Myocyte (in vitro differentiated cells): ENCODE measurements around the gene CSF1. TPM values are rescaled to one million over a fixed set of nuclear protein-coding genes. Genes with fewer than 3 reads are reported as not detected.
"Not testable (repeated sequence)": the region's sequence is repeated elsewhere in the genome, so short reads cannot be mapped to it uniquely, and the experiment has no call there.

ENCODE experiments used
- DNase-seq: peaks from one replicate; pipeline ENCODE4 v3.0.0-alpha.2; 2012; ENCODE audit warnings: low read depth
- total RNA-seq: library from RNA; depleted of rRNA; stranded (reverse); fragments of >200 nt; gene quantifications from 2 replicates; pipeline ENCODE4 v1.2.3, GENCODE V29; 2014

Gene CSF1
- total RNA-seq, 1 donor from 2014 or later, result 33.8 TPM

GRCh38 chr1:109917768-109918606 is 7.3 kb downstream of the CSF1 start:
- no peak for DNase-seq

DNA sequence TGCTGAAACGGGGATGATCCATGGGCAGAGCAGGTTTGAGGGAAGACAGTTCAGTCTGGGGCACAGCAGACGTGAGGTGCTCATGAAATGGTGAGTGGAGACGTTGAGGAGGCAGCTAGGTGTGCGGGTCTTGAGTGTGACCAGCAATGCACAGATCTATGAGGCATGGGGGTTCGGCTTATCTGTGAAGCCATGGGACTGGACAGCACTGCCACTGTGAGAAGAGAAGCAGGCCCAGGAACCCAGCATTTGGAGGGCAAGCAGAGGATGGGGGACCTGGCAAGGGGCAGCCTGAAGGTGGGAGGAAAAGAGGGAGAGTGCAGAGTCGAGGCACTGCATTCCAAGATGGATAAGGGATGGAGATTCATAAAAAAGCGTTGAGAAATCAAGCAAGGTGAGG is 8.0 kb downstream of the CSF1 start:
- DNase-seq, result no peak

GRCh38 chr1:109919303-109919702 is 8.7 kb downstream of the CSF1 start:
- no peak for DNase-seq

- not testable (repeated sequence) for DNase-seq
Observed at GRCh38 chr1:109920391-109920790, 9.7 kb downstream of the CSF1 start.

DNA sequence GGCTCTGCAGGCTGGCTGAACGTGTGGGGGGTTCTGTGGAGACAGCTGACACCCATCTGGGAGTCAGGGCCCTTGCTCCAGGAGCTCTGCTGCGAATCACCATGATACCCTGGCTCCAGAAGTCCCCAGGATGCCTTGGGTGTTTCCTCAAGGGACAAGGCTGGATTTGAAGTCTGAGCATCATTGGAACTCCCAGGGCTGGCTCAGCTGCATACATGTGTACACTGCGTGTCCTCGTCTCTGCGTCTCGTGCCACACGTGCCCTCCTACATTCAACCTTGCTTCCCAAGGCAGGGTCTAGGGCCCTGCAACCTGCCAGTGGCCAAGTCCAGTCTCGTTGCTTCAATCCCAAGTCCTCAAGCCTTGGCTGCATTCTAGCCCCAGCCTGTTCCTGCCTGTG is 11.7 kb downstream of the CSF1 start:
- no peak for DNase-seq

- DNase-seq, result no peak
Observed at GRCh38 chr1:109923131-109923945, 12.7 kb downstream of the CSF1 start.

GRCh38 chr1:109923946-109924275 is 13.3 kb downstream of the CSF1 start:
- DNase-seq, result no peak

GRCh38 chr1:109924316-109924715 is 13.7 kb downstream of the CSF1 start:
- DNase-seq, result no peak

GRCh38 chr1:109925159-109925990 is 14.7 kb downstream of the CSF1 start:
- DNase-seq, result no peak

DNA sequence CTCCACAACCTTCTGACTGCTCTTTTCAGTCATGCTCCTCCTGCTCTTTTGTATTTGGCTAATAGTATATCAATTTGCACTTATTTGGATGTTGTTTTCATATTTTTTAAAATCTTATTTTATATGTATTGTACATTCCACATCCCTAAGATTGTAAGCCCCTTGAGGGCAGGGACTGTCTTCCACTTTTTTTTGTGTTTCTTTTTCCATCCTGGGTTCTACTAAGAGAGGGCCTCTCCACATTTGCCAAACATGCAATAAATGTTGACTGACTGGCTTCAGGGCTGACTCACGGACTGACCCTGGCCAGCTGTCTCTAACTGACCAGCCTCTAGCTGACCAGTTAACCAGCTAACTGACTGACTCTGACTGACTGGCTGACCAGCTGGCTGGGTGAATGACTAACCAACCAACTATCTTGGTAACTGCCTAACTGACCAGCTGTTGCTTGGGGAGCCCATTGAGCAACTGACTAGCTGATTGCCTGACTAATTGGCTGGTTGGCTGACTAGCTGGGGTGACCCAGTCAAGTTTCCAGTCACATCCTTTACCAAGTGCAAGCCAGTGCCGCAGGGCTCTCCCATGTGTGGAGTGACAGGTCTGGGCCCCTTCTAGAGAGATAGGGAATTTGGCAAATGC is 16.1 kb downstream of the CSF1 start:
- peak; percentile 81 for DNase-seq

- no peak for DNase-seq
Observed at GRCh38 chr1:109927356-109927755, 16.7 kb downstream of the CSF1 start.

GRCh38 chr1:109927911-109928321 is 17.3 kb downstream of the CSF1 start:
- DNase-seq, result peak; percentile 83

DNA sequence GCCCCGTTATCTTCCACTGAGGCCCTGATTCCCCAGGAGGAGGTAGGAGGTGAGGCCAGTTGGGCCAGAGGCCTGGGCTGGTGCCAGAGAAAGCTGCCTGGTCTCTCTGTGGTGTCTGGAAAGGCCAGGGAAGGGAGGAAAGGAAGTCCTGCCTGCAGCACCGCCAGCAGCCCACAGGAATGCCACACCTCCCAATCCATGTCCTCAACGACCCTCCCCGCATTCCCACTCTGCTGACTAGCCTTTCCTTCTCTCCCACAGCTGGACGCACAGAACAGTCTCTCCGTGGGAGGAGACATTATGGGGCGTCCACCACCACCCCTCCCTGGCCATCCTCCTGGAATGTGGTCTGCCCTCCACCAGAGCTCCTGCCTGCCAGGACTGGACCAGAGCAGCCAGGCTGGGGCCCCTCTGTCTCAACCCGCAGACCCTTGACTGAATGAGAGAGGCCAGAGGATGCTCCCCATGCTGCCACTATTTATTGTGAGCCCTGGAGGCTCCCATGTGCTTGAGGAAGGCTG is 18.0 kb downstream of the CSF1 start:
- peak; percentile 93 for DNase-seq

DNA sequence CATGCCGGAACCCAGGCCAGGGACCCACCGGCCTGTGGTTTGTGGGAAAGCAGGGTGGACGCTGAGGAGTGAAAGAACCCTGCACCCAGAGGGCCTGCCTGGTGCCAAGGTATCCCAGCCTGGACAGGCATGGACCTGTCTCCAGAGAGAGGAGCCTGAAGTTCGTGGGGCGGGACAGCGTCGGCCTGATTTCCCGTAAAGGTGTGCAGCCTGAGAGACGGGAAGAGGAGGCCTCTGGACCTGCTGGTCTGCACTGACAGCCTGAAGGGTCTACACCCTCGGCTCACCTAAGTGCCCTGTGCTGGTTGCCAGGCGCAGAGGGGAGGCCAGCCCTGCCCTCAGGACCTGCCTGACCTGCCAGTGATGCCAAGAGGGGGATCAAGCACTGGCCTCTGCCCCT is 18.5 kb downstream of the CSF1 start:
- DNase-seq, result no peak

DNA sequence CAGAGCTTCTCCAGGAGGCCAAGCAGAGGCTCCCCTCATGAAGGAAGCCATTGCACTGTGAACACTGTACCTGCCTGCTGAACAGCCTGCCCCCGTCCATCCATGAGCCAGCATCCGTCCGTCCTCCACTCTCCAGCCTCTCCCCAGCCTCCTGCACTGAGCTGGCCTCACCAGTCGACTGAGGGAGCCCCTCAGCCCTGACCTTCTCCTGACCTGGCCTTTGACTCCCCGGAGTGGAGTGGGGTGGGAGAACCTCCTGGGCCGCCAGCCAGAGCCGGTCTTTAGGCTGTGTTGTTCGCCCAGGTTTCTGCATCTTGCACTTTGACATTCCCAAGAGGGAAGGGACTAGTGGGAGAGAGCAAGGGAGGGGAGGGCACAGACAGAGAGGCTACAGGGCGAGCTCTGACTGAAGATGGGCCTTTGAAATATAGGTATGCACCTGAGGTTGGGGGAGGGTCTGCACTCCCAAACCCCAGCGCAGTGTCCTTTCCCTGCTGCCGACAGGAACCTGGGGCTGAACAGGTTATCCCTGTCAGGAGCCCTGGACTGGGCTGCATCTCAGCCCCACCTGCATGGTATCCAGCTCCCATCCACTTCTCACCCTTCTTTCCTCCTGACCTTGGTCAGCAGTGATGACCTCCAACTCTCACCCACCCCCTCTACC is 19.1 kb downstream of the CSF1 start:
- DNase-seq, result no peak

DNA sequence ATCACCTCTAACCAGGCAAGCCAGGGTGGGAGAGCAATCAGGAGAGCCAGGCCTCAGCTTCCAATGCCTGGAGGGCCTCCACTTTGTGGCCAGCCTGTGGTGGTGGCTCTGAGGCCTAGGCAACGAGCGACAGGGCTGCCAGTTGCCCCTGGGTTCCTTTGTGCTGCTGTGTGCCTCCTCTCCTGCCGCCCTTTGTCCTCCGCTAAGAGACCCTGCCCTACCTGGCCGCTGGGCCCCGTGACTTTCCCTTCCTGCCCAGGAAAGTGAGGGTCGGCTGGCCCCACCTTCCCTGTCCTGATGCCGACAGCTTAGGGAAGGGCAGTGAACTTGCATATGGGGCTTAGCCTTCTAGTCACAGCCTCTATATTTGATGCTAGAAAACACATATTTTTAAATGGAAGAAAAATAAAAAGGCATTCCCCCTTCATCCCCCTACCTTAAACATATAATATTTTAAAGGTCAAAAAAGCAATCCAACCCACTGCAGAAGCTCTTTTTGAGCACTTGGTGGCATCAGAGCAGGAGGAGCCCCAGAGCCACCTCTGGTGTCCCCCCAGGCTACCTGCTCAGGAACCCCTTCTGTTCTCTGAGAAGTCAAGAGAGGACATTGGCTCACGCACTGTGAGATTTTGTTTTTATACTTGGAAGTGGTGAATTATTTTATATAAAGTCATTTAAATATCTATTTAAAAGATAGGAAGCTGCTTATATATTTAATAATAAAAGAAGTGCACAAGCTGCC is 19.8 kb downstream of the CSF1 start:
- no peak for DNase-seq

DNA sequence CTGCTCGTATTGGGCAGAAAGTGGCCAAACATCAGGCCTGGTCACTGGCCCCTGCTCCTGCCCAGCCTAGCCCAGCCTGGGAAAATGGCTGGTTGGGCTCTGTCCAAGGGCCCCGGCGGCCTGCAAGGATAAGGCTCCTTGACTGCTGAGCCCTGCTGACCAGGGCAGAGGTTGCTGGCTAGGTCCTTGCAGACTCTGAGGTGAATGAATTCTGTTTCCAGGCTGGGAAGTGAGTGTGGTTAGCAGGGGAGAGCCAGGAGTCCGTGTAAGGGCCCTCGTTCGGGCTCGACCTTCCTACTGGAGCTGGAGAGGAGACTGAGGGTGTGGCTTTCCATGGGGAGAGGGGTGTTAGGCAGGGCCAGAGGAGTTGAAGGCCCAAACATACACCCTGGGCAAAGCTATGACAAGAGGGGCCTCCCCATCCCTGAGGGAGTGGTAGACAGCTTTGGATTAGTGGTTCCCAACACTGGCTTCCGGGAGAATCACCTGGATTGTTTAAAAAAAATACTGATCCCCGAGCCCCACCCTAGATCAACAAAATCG is 20.6 kb downstream of the CSF1 start:
- DNase-seq, result peak; percentile 85

GRCh38 chr1:109931911-109932636 is 21.4 kb downstream of the CSF1 start:
- DNase-seq, result no peak

DNA sequence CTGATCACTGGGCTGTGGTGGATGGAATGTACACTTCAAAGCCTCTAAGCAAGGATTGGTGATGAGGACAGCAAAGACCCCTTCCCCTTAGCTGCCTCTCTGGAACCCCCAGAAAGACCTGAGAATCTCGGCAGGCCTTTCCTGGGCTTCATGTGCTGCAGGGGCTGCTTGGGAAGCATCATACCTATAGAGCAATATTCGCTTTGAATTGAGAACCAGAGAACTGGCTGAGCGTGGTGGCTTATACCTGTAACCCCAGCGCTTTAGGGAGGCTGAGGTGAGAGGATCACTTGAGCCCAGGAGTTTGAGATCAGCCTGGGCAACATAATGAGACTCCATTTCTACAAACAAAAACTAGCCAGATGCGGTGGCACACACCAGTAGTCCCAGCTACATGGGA is 22.0 kb downstream of the CSF1 start:
- DNase-seq, result no peak
